Heart left ventricle (tissue), 16 donors: Measurements from ENCODE around the gene SYT12. TPM values are rescaled to one million over a fixed set of nuclear protein-coding genes. Genes with fewer than 3 reads are reported as not detected.
A peak's percentile ranks its signal among the peaks of the same experiment; 100 is the strongest.

Experiments
- ATAC-seq, 4 donors: fragments of 200-7000 bp; cut with Tn5 transposase; one replicate each; pipeline ENCODE4 v1.9.1; 2020 to 2022; ENCODE audit warnings: moderate library complexity in 4 of 4, mild to moderate bottlenecking in 3 of 4, moderate number of reproducible peaks in 1 of 4
- DNase-seq, 5 donors: peaks; one replicate each; pipeline ENCODE4 v3.0.0-alpha.2; 2020
- H3K27ac ChIP-seq, 12 donors: fragments of 200-600 bp; sonication (generic) in 4 of 12; one replicate each; pipeline versions ENCODE4 v1.5.0 to v1.8.0; 2016 to 2022; ENCODE audit warnings: mild to moderate bottlenecking in 2 of 12
- H3K27me3 ChIP-seq, 9 donors: fragments of 200-600 bp; sonication (generic) in 2 of 9; one replicate each; pipeline versions ENCODE4 v1.5.1 to v1.8.0; 2016 to 2022; ENCODE audit warnings: mild to moderate bottlenecking in 3 of 9
- H3K36me3 ChIP-seq, 9 donors: fragments of 200-600 bp; sonication (generic) in 2 of 9; one replicate each; pipeline versions ENCODE4 v1.5.0 to v1.8.0; 2018 to 2022; ENCODE audit warnings: mild to moderate bottlenecking in 2 of 9
- H3K4me1 ChIP-seq, 12 donors: fragments of 200-600 bp; sonication (generic) in 4 of 12; one replicate each; pipeline versions ENCODE4 v1.5.0 to v1.8.0; 2016 to 2022; ENCODE audit warnings: mild to moderate bottlenecking in 3 of 12
- H3K4me3 ChIP-seq, 12 donors: fragments of 200-600 bp; sonication (generic) in 4 of 12; one replicate each; pipeline versions ENCODE4 v1.5.0 to v1.8.0; 2017 to 2022; ENCODE audit warnings: mild to moderate bottlenecking in 9 of 12, moderate library complexity in 4 of 12
- H3K9me3 ChIP-seq, 12 donors: fragments of 200-600 bp; sonication (generic) in 4 of 12; one replicate each; pipeline versions ENCODE4 v1.5.0 to v1.8.0; 2016 to 2022; ENCODE audit warnings: mild to moderate bottlenecking in 1 of 12
- CTCF ChIP-seq, 12 donors: fragments of 200-600 bp; sonication (generic) in 4 of 12; IDR thresholded peaks; one replicate each; pipeline versions ENCODE4 v1.5.0 to v1.8.0; 2018 to 2022; ENCODE audit warnings: antibody characterized with exemption in 12 of 12, mild to moderate bottlenecking in 5 of 12
- POLR2A ChIP-seq, 2 donors: fragments of 450-650 bp; IDR thresholded peaks; one replicate each; pipeline ENCODE4 v1.6.1; 2017; ENCODE audit warnings: antibody characterized with exemption in 2 of 2, mild to moderate bottlenecking in 2 of 2, moderate library complexity in 2 of 2
- WGBS, 4 donors: extraction: QIAGEN DNeasy Blood & Tissue Kit in 2 of 4; methylation state at CpG; one replicate each; pipeline versions ENCODE4 v1.1.5 to v1.1.7; 2013 to 2018; 5-methylcytosine and 5-hydroxymethylcytosine counted together
- intact Hi-C, 10 donors: fragments of 100-400 bp; cut with DNase I; formaldehyde crosslinking; loops; one replicate each; pipeline versions ENCODE4 v1.11.1 to v1.14.2; 2022
- polyA plus RNA-seq, 2 donors: library from polyadenylated mRNA; stranded (reverse); fragments of 200-250 nt; gene quantifications; one replicate each; pipeline ENCODE4 v1.2.3, GENCODE V29; 2013
- total RNA-seq, 9 donors: library from RNA; depleted of rRNA in 2 of 9; stranded (reverse); fragments of >200 nt in 2 of 9; fragmentation: NEBNext Ultra II Directional in 3 of 9; extraction: Animal tissue kit (Norgen Biotek cat#: 25700) in 3 of 9; gene quantifications; one replicate each; pipeline versions ENCODE4 v1.1.0 to v1.2.4, GENCODE V29; 2016 to 2023
- donor health status: ischemic (EF 13 %, LVEDD 7.1; RV severe dilation, severe dysfunction).
- donor health status: healthy with polysubstance abuse.
- donor health status: DM: no; HTN: yes; CAD: no.
- donor health status: DM: no; HTN: no; CAD: no.
- donor health status: ischemic (EF 25% LVEDD 6.9; RV normal size, moderate dysfunction).
- donor health status: ischemic (EF 25% LVEDD 5.7; RV mildly dilated, moderate dysfunction).
- donor health status: healthy.
- donor health status: DM: yes; HTN: yes; CAD: no.
- donor health status: ischemic (EF 35%, LVEDD 5.7; RV mildly dilated, moderate dysfunction).
- donor health status: nonischemic (EF 11% LVEDD 7.7; RV severe dilation, severe dysfunction).
- donor health status: DM: yes; HTN: yes; CAD: no.
- donor health status: PGD.
- donor health status: ischemic (EF 29% LVEDD 5.4; RV normal size, mild dysfunction).
- donor health status: nonischemic (EF 23%, LVEDD 6.1; RV moderate dilation, normal function).

The SYT12 gene
- total and polyA plus RNA-seq, 11 donors: 0.04 to 2.2 (median 0.40) TPM; not detected in 2

- peak in 1 of 5 donors; percentile 68 for DNase-seq
- intact Hi-C loops: loop anchor here in 6 of 10 donors (5.0 to 10.0 kb wide), 5 partner anchors 85 to 300 kb away; no protein-coding TSS in a partner anchor
- Histone ChIP-seq H3K4me1 (peaks cover 0 to 12% (median 10%) of the 10 kb centered on the region in 12 donors), H3K4me3 (peak overlapping the region in 10 of 12 donors; percentile 10 to 36 (median 24)), H3K27me3 (peaks cover 0 to 3% (median 0%) of the 10 kb centered on the region in 9 donors), H3K9me3 (no peaks in the 10 kb centered on the region), H3K27ac (no peak overlapping the region), H3K36me3 (no peaks in the 10 kb centered on the region)
- TF ChIP-seq CTCF (IDR thresholded peaks at IDR 0.05) (no peak), POLR2A (IDR thresholded peaks at IDR 0.05) (no peak)
- ATAC-seq: peak in 3 of 4 donors; percentile 10 to 59 (median 36)
- 26 to 32% (median 28%) methylated on average over 16 to 20 of the region's 20 CpGs for WGBS, 4 donors
Observed at GRCh38 chr11:67082071-67082791, 59.3 kb downstream of the SYT12 start.

GRCh38 chr11:67083786-67084366, 60.9 kb downstream of the SYT12 start:
- Histone ChIP-seq H3K36me3 (no peaks in the 10 kb centered on the region), H3K27ac (no peak overlapping the region), H3K4me1 (peaks cover 0 to 12% (median 10%) of the 10 kb centered on the region in 12 donors), H3K4me3 (no peak overlapping the region), H3K9me3 (no peaks in the 10 kb centered on the region), H3K27me3 (peaks cover 0 to 3% (median 0%) of the 10 kb centered on the region in 9 donors)
- TF ChIP-seq CTCF (IDR thresholded peaks at IDR 0.05) (no peak), POLR2A (IDR thresholded peaks at IDR 0.05) (no peak)
- ATAC-seq (no peak), DNase-seq (no peak)
- 88 to 94% (median 91%) methylated on average over 8 of the region's 8 CpGs for WGBS, 4 donors
- intact Hi-C loops: loop anchor here in 6 of 10 donors (5.0 to 10.0 kb wide), 5 partner anchors 83 to 298 kb away; no protein-coding TSS in a partner anchor

GRCh38 chr11:67085617-67086016, 62.7 kb downstream of the SYT12 start:
- Histone ChIP-seq H3K4me1 (peaks cover 0 to 12% (median 10%) of the 10 kb centered on the region in 12 donors), H3K9me3 (no peaks in the 10 kb centered on the region), H3K27ac (no peak overlapping the region), H3K36me3 (no peaks in the 10 kb centered on the region), H3K27me3 (peaks cover 0 to 3% (median 0%) of the 10 kb centered on the region in 9 donors), H3K4me3 (no peak overlapping the region)
- no peak for DNase-seq
- no peak for TF ChIP-seq POLR2A (IDR thresholded peaks at IDR 0.05)
- TF ChIP-seq CTCF (IDR thresholded peaks at IDR 0.05): no peak
- 90 to 97% (median 96%) methylated on average over 5 of the region's 5 CpGs for WGBS, 4 donors
- no peak for ATAC-seq
- intact Hi-C loops: loop anchor here in 4 of 10 donors (2.0 to 10.0 kb wide), 2 partner anchors 81 to 229 kb away; no protein-coding TSS in a partner anchor

GRCh38 chr11:67090717-67091116, 67.8 kb downstream of the SYT12 start:
- H3K36me3 ChIP-seq: no peaks in the 10 kb centered on the region
- 88 to 94% (median 93%) methylated on average over 8 of the region's 8 CpGs for WGBS, 4 donors
- no peaks in the 10 kb centered on the region for H3K9me3 ChIP-seq
- no peak overlapping the region for H3K4me3 ChIP-seq
- ATAC-seq (no peak), DNase-seq (no peak)
- no peaks in the 10 kb centered on the region for H3K4me1 ChIP-seq
- intact Hi-C loops: no loop called here
- no peak overlapping the region for H3K27ac ChIP-seq
- H3K27me3 ChIP-seq: no peaks in the 10 kb centered on the region
- TF ChIP-seq CTCF (IDR thresholded peaks at IDR 0.05) (no peak), POLR2A (IDR thresholded peaks at IDR 0.05) (no peak)
